Cerebellar cortex (tissue), 1 donor: Measurements from ENCODE around the gene TRMT2B.
"Not testable (repeated sequence)": the region's sequence is repeated elsewhere in the genome, so short reads cannot be mapped to it uniquely, and the experiment has no call there.

Experiments used
- DNase-seq: peaks from one replicate; pipeline ENCODE4 v3.0.0-alpha.2; 2015; ENCODE audit warnings: low spot score

The TRMT2B gene

DNA sequence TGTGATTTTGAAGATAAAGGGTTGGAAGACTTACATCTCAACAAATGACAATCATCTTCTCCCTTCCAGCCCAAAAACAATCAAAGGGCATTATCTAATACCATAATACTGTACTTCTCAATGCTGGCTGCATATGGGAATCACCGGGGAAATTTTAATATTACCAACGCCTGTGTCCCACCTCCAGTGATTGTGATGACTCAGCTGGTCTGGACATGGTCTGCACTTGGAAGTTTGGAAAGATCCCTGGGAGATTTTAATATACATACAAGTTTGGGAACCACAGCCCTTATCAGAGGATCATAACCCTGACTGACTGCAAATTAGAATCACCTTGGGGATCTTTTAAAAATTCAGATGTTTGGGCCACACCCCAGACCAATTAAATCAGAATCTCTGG lies 52.5 kb downstream of the TRMT2B start:
- no peak for DNase-seq

DNA sequence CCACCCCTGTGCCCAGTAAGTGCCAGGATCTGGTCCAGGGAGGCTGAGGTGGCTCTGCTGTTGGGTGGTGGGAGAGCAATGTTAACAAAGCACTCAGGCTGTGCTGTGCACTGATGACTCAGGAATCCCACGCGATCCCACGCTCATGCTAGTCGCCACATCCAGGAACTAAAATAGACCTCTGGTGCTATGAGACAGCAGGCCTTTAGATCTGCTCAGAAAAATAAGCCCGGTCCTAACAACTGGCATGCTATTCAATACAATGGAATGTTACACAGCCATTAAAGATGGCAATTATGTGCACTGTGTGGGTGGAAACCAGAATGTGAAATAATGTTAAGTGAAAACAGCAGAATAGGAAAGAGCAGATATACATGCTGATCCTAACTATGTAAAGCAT lies 56.4 kb downstream of the TRMT2B start:
- no peak for DNase-seq

DNA sequence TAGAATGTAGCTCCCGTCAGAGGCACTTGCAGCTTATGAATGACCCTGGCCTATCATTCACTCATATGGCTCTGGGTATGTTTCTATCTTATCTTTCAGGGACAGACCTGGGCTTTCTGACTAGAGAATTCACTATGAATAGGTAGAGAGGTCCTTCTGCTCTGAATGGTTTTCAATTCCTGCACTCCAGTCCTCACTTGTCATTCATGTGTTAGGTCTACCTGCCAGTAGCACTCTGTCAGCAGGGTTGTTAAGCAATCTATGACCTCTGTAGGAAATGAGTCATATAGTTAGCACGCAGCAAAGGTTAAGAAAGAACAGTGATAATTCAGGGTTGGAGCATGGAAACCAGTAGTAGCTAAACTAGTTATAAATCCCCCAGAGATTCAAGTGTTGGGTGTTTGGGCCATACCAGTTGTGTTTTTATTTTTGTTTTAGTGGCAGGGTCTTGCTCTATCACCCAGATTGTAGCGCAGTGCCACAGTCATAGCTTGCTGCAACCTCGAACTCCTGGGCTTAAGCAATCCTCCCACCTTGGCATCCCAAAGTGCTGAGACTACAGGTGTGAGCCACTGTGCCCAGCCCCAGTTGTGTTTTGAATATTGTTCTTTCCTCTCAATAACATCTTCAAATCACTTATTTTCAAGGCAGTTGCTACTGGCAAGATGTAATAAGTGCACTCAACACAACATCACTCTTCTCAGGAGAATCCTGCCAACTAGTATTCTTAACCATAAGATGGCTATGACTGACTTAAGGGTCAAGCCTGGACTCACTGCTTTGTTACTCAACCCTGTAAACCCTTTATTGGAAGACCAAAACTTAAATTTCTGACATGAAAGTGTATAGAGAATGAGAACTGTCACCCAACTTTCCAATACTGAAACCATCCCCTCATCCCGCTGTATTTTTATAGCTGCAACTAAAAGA lies 57.3 kb downstream of the TRMT2B start:
- no peak for DNase-seq

DNA sequence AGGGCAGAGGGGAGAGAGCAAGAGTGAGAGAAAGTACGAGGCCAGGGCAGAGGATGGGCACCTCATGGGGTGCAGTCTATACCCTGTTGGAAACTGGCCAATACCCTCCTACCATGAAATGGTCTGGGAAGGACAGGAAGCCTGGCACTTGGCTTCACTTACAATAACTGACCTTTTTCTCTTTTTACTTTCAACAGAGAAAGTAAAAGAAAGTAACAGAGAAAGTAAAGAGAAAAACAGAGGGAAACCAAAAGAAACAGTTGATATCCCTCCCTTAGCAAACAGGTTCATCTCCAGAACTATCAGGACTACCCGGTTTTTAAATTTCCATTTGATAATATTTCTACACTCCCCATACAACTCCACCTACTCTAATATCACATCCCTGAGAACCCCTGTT lies 61.8 kb downstream of the TRMT2B start:
- no peak for DNase-seq

DNA sequence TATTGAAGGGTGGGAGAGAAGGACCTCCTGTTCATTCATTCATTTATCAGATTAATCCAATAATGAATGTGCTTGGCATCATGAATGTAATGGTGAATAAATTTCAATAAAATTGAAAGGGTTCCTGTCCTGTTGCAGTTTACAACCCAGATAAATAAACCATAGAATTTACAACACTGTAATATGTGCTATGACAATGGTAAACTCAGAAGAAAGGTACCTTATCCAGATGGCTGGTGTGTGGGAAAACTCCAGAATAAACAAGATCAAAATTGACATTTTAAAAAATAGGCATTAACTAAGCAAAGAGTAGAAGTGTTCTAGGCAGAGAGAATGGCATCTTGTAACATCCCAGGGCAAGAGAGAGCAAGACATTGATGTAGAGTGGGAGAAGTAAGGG lies 67.1 kb downstream of the TRMT2B start:
- DNase-seq, result no peak

DNA sequence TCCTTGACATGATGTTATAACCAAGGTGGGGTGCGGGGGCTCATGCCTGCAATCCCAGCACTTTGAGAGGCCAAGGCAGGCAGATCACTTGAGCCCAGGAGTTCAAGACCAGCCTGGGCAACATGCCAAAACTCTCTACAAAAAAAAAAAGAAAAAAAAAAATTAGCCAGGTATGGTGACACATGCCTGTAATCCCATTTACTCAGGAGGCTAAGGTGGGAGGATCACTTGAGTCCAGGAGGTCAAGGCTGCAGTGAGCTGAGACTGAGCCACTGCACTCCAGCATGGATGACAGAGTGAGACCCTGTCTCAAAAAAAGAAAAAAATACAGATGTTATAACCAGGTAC lies 70.4 kb downstream of the TRMT2B start:
- not testable (repeated sequence) for DNase-seq

DNA sequence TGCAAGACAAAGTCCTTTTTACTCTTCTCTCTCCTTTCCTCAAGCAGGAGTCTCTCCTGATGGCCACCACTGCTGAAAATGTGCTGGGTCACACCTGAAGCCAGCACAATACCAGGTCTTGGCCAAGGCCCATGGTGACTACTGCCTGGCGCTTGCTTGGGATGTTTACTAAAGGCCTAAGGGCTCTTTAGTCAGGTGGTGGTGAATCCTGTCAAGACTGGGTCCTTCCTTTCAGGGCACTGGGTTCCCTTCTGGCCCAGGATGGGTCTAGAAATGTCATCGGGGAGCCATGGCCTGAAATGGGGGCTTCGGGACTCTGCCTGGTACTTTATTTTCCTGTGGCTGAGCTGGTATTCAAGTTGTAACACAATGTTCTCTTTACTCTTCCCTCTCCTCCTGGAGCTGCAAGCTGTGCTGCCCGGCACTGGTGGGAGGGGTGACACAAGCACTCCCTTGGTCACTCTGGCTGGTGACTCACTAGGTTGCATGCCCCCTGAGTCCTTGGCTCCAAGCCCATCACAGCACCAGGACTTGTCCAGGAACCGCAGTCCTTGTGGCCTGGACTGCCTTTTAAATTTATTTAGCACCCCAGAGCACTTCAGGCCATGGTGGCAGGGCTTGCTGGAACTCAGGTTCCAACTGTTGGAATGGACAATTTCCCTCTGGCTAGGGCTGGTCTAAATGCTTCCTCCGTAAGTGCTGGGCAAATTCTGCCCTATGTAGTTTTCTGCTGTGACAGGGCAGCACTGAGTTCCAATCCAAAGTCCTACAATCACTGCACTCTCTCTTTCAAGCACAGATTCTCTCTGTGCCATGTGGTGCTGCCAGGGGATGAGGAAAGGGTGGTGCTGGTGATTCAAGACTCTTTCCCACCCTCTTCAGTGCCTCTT lies 71.1 kb downstream of the TRMT2B start:
- no peak for DNase-seq

DNA sequence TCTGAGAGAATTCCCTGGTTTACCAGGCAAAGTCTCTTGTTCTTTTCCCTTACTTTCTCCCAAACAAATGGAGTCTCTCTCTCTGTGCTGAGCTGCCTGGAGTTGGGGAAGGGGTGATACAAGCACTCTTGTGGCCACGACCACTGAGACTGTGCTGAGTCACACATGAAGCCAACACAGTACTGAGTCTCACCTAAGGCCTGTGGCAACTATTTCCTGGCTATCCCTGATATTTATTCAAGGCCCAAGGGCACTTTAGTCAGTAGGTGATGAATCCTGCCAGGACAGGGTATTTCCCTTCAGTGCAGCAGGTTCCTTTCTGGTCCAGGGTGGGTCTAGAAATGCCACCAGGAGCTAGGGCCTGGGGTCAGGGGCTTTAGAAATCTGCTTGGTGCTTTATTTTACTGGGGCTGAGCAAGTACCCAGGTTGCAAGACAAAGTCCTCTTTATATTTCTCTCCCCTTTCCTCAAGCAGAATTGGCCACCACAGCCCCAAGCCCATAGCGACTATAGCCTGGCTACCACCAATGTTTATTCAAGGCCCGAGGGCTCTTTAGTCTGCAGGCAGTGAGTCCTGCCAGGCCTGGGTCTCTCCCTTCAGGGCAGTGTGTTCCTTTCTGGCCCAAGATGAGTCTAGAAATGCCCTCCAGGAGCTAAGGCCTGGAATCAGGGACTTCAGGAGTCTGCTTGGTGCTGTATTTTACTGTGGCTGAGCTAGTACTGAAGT lies 71.9 kb downstream of the TRMT2B start:
- DNase-seq, result no peak

DNA sequence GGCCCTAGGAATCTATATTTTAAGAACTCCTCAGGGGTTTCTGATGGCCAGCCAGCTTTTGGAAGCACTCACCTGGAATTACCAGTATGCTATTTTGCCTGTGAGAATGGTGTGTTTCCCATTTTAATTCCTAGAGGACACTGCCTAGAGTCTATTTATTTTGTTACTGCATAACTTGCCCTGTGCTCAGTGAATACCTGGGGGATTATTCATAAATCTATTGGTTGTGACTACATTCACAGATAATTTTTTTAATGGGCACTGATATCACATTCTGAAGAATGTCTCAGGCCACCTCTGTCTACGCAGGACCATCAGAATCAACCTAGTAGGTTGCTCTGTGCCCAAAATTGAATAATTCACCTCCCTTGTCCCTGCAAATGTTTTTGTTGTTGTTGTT lies 75.7 kb downstream of the TRMT2B start:
- no peak for DNase-seq

DNA sequence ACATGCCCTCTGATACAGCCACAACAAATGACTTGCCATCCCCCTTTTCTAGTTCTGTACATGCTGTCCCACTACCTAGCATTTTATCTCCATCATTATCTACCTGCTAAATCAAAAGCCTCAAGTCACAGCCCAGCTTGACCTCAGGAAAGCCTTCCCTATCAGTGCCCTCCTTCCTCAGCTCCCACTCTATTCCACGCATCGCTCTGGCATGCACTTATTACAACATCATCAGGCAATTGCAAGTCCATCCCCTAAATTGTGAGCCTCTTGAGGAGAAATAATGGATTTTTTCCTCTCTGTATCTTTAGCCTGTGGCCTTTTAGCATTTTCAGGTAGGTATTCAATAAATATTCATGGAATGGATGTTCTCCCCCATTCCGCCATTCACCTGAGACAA lies 76.7 kb downstream of the TRMT2B start:
- DNase-seq, result no peak

DNA sequence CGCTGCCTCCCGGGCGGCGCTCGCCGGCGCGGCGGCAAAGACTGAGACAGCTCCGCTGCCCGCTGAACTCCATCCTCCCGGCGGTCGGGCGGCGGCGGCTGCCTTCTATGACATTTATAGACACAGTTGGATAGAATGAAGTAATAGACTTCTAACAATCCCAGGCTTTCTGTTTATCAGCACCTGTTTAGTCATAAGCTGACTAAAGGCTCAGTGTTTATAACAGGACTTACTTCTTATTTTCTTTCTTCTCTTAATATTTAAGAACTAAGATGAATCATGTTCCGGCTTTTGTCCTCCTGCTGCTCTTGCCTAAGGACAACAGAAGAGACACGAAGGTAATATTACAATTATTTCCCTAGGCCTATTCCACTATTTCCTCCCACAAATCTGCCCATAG lies 78.5 kb downstream of the TRMT2B start:
- DNase-seq, result no peak

DNA sequence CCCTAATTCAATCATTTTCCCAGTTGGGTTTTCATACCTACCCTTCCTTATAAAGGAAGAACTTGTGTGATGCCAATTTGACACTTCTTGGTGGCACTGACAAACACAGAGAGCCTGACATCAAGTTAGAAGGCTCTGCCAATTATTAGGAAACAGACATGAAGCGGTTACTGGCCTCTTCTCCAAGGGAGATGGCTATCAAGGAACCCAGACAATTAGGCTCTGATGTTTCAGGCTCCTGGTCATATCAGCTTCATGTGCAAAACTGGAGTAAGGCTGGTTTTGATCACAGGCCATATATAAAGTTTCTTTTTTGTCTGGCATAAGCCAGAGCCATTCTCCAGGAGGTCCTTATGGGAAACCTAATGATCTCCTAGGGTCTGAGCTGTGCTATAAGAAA lies 82.0 kb downstream of the TRMT2B start:
- DNase-seq, result no peak

DNA sequence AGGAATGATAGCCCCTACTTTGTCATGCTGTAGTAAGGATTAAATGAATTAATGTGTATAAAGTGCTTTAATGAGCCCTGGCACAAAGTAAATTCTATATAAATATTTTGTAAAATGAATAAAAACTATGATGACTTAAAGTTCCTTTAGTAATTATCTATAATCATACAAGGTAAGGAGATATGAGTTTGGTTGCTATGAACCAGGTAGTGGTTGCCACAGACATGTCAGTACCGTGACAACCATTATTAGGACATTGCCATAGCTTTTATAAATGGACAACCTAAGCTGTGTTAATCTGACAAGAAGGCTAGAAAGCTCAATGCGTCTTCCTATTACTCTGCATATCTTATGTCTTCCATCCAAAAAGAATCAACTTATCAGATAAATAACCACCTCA lies 82.5 kb downstream of the TRMT2B start, which contains the start of gene ARL13A:
Gene ARL13A, plus strand, starts transcription at position 301 of the 400 bp plus-strand sequence. CDS start 3,982 bp downstream, outside the sequence.
- DNase-seq, result no peak

DNA sequence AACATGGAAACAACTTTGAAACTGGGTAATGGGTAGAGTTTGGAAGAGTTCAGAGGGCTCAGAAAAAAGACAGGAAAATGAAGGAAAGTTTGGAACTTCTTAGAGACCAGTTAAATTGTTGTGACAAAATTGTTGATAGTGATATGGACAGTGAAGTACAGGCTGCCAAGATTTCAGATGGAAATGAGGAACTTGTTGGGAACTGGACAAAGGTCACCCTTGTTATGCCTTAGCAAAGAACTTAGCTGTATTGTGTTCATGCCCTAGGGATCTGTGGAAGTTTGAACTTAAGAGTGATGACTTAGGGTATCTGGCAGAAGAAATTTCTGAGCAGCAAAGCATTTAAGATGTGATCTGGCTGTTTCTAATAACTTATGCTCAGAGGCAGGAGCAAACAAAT lies 87.5 kb downstream of the TRMT2B start:
- no peak for DNase-seq

DNA sequence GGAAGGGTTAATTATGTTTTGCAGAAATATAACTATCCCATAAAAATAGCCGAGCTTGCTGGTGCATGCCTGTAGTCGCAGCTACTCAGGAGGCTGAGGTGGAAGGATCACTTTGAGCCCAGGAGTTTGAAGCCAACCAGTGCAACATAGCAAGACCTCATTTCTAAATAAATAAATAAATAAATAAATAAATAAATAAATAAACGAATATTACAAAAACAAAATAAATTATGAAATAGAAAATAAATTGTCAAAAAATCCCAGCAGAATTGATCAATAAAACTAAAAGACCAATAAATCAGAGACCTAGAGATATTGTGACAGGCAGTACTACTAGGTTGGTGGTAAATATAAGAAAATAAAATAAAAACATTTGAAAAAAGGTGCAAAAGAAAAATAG lies 89.1 kb downstream of the TRMT2B start:
- DNase-seq, result no peak
